DMS79 (cell line): ENCODE data around the gene DNAJC13.
A peak's percentile ranks its signal among the peaks of the same experiment; 100 is the strongest.

Experiments used
- DNase-seq: peaks from one replicate; lab custom pipeline; 2025; lab: John Stamatoyannopoulos, UW

The DNAJC13 gene

DNA sequence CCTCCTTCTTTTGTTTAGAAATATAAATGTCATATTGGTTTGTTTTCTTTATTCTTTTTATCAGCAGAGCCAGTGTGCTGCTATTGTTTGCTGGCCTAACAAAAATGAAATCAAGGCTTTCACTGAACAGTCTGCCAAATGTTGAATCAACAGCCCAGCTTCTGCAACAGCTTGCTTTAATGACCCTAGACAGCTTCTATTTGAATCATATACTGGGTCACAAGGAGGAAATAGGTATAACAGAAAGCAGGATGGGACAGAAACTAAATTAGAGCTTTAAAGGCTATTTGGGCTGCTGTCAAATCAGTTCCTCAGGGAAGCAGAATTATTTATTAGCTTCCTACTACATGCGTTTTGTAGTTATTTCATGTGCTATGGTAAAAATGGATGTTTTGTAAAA is 12.1 kb upstream of the DNAJC13 start:
- DNase-seq = no peak

DNA sequence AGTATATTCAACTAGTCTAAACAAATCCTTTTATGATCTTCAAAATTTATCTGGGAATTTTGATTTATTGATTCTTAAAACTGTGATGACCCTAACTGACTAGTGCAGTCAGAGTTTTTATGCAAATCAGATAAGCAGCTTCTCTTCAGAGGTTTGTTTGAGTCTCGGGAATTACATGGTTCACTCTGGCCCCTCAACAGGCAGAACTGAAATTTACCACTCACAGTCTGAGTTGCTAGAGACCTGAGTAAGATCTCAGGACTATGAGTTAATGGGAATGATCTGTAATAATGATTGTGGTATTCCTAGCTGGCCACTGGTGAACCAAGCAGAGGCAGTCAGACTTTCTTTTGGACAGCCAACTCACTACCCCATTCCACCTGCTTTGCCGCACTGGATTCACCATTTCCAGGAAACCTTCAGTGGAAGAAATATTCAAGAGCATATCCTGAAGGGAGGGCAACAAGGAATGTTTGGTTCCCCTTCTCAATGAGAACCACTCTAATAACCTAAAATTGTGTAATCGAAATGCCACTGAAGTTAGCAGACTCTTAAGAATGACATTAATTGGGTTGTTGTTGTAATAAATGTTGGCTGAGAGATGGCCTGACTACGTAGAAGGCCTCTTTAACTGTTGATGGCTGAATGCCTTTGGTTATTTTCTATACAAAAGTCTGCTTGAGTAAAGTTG is 11.5 kb upstream of the DNAJC13 start:
- no peak for DNase-seq

DNA sequence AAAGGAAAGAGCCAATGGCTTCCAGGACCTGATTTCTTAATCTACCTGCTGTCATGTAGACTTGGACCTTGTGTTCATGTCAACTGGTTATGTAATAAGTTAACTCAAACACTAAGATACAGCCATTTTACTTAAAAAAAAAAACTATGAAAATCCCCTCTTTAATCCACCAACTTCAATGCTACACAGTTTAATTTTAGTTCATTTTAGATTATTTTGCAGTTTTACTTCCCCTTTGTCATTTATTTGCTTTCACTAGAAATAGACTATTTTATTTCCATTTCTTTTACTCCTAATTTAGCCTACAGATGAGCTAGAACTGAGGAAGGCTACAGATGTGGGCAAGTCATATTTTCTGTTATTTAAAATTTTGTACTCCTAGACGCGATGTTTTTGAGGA is 10.7 kb upstream of the DNAJC13 start:
- no peak for DNase-seq

DNA sequence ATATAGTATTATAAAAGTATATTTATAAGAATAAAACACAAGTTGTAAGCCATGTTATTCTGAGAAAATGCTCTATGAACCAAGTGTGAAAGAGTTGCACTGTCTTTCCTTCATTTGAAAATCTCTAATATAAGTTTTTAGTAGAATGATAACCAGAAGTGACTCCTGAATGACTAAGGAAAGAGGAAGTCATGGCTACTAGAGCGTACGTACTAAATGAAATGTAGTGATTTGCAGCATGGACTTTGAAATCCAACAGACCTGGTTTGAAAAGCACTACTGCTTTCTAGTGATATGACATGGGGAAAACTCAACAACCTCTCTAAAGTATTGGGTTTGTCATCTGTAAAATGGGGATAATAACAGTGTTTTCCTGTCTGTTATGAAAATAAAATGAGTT is 10.3 kb upstream of the DNAJC13 start:
- DNase-seq = no peak

DNA sequence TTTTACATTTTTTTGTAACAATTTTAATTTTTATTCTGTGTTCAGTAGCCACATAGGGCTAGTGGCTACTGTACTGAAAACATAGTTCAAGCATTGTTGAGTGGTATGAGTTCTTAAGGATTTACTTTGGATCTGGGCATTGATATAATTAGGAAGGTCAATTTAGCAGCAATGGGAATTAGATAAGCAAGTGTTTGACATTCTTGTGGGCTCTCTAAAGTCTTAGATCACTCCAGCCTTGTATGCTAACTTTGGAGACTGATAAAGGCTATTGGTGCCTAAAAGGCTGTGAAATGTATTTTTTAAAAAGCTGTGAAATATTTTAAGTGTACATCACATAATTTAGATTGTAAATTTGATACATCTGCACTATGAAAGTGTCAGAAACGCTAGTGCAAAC is 2.5 kb upstream of the DNAJC13 start:
- DNase-seq = no peak

DNA sequence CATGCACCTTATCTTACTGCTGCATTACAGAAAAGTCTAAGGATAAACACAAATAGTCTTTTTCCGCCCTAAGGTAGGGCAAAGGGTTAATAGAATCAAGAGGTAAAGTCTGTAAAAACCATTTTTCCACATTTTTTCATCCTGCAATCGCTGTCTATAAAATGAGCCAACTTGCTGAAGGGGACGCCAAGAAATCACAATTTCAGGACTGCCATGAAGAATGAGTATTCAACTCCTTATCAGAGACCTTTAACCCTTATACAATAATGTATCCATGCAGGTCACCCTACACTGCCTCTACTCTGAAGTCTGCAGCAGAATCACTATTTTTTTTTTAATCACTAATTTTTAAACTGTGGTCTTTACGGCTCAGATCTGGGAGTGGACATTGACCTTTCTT is 1.1 kb upstream of the DNAJC13 start:
- no peak for DNase-seq

DNA sequence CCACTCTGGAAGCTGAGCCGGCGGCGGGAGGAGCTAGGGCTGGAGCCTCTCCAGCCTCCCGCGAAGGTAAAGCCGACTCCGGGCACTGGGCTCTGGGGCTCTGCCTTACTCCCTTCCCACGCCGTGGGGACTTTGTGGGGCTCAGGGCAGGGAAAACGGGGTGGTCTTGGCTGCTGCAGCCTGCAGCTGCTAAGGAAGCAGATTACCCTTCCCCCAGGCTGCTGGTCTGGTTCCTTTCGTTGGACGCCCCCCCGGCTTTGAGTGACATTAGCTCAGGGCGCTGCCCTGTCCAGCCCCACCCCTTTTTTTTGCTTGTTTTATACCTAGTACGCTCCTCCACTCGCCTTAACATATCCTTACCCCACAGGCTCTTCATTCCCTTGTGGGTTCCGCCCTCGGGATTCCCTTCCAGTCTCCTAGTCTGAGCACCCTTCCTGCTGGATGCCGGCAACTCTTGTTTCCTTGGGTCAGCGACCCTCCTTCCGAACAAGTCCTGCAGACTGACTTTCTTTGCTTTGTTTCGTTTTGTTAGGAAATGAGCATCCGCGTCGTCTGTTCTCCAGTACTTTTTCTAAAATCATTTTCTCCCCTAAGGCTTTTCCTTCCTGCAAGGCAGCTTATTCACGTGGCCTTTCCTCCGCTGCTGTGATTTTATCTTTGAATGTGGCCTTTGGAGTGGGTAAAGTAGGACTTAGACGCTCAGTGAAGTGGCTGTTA is 551 bp downstream of the DNAJC13 start:
- peak; percentile 26 for DNase-seq

DNA sequence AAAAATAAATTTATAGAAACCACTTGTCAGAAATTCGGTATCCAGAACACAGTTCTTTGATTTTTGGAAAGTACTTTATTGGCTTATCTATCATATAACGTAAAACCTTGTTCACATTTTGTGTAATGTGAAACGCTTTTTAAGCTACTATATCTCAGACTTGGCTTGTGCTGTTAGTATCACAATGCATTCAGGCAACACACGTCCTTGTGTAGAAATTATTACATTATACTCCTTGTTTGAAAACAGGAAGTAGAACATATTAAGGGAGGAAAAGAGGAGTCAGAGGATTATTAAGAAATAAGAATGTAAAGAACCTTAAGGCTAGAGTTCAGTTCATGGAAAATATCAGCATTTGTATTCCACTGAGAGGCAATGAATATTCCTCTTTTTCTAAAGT is 1.6 kb downstream of the DNAJC13 start:
- no peak for DNase-seq

DNA sequence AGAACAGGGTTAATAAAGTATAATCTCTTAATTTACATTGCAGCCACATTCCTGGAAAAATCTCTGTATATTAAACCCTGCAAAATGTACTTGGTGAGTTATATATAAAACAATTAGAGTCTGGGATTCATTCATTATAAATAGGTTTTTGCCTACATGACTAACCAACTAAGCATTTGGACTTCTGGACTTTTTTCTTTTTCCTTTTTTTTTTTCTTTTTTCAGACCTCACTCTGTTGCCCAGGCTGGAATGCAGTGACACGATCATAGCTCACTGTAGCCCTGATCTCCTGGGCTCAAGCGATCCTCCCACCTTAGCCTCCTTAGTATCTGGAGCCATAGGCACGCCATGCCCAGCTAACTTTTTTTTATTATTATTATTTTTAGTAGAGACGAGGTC is 4.5 kb downstream of the DNAJC13 start:
- DNase-seq = no peak

DNA sequence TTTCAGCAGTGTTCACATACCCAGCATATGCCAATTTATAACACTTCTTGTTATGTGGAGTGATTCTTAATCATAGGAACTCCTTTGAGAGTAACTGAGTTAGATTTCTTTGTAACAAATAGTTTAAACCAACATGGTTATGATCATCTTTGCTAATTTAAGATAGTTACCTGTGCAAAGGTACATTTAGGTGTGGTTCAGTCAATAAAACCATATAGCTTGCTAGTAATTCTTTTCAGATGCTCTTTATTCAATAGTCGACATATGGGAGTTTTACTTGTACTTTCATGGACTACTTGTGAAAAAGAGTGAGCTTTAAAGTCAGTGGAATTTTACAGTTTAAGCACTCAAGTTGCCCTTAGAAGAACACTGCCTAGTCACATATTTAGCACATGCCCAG is 5.2 kb downstream of the DNAJC13 start:
- no peak for DNase-seq

DNA sequence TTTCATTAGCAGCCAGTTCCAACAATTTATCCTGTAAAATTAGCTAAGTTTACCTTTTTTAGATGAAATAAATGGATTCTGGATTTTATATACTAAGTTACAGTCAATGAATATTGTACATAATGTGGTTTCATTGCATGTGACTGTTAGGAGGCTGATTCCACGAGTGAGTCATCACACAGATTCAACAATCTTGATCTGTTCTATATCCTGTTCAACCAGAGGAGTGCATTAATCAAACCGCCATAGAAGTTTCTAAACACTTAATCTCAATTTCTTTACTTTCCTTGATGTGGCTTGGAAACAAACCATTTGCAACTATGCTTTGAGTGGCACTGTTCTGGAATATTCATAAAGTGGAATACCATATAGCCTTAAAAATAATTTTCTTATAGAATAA is 15.3 kb downstream of the DNAJC13 start:
- no peak for DNase-seq

DNA sequence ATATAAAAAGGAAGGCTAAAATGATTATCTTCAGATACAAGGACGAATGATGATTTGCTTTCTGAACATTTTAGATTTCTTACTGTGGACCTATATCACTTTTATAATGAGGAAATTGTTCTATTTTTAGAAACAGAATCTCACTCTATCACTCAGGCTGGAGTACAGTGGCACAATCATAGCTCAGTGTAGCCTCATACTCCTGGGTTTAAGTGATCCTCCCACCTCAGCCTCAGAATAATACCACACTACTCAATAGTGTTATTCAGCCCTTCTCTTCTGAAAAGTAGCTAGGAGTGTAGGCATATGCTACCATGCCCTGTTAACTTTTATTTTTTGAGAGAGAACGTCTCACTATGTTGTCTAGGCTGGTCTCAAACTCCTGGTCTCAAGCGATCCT is 15.8 kb downstream of the DNAJC13 start:
- no peak for DNase-seq

DNA sequence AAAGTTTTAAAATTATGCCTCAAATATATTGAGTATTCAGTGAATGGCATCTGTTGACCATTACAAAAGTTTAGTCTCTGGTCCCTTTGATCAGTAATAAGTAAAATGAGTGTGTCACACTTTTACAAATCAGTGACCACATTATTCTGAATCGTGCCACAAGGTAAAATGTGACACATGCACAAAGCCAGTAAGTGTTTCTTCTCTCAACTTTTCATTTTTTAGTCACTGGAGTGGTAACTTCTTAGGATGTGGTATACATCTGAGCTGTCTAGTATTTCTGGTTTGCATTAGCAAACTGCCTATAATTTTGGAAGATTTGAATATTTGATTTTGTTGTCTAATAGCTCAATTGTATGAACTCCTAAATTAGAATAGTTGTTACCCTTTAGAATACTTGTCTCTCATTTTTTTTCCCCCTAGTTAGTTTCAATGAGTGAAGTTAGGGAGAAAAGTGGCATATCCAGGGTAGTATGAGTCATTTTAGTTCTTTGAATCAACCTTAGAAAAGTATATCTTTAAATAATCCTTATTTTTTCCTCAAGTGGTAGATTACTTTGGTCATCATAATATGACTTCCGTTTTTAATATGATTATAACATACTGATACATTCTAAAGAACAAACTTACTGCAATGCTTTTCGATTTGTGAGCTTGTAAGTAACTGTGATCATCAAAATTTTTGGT is 18.1 kb downstream of the DNAJC13 start:
- no peak for DNase-seq

DNA sequence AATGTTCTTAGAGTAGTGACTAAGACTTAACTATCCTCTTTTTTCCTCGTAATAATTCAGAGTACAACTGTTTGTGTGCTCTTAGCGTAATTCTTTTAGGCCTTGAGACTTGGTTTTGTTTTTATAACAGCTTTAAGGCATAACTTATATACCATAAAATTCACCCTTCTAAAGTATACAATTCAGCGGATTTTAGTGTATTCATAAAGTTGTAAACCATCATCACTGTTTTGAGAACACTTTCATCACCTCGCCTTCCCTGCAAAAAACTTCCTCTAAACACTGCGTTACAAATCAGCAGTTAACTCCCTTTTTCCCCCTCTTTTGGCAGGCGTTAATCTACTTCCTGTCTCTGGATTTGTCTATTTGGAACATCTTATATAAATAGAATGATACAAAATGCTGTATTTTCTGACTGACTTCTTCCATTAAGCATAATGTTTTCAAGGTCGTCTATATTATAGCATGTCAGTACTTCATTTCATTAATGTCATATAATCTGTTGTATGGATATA is 18.7 kb downstream of the DNAJC13 start:
- no peak for DNase-seq

DNA sequence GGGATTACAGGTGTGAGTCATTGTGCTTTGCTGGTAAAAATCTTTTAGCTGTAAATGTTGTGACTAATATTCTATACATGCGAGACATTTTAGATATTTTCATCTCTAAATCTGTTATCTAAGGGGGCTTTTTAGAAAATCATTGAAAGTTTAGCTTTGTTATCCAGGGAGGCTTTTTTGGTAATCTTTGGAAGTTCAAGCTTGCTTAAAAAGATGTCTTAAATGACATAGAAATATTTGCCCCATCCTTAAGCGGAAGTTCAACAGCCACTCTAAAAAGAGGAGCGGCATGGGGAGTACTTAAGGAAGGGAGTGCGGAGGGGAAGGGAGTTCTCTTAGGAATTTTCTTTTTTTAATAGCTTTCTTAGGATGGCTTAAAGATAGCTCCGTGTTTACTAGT is 26.1 kb downstream of the DNAJC13 start:
- DNase-seq = no peak

DNA sequence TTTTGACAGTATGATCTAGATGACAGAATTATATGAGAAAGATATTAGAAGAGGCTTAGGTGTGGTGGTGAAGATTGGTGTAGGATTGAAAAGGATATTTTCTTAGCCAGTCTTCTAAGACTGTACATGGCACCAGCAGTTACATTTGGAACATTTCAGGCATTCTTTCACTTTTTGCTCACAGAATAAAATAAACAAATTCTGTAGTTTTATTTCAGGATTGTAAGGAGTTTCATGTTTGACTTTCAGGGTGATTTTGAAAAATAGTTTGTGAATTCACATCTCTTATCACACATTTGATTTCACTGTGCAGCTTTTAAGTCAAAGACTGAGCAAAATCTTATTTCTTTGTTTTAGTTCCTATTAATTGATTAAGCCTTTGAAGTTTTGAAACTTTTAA is 27.1 kb downstream of the DNAJC13 start:
- no peak for DNase-seq

DNA sequence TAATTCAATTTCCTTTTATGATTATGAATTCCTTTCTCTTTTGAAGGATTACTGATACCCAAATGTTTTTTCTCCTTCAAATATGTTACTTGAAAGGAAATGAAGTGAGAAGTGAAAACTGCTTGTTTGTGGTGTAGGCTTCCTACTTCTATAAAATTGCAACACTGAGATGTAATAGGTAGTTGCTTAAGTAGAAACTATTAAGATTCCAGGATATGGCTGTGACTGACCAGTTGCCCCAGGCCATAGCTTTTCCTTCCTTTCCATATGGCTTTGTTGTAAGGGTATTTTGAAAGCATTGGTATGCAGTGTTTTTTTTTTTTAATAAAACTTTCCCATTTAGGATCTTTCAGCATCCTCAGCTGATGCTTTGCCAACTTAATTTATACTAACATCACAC is 28.5 kb downstream of the DNAJC13 start:
- no peak for DNase-seq

DNA sequence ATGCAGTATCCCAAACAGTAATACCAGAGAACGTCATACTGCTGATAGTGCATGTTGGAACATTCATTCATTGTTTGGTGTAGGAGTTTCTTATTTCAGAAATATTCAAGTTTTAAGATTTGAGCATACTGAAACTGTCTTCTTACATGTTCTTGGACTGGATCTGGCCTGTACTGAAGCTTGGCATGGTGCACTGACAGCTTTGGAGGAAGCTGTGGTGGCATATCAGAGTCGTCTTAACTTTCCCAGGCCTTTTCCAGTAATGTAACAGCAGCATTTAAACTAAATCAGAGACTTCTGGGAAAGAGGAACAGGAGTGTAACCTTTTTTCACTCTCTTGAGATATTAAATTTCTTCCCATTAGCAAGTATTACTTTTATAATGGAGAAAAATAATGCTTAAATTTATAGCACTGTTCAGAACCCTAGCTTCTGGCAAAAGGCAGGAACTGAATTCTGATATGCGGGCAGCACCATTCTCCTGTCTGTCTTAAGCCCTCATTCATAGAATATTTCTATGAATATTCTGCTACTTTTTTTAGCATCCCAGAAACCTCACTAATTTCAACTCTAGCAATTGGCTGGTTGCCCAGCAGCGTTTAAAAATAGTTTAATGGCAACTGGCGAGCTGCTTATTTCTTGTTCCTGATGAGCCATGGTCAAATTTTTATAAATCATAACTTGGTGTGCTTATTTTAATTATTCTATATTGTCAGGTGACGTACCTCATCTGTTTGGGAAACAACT is 31.1 kb downstream of the DNAJC13 start:
- no peak for DNase-seq

DNA sequence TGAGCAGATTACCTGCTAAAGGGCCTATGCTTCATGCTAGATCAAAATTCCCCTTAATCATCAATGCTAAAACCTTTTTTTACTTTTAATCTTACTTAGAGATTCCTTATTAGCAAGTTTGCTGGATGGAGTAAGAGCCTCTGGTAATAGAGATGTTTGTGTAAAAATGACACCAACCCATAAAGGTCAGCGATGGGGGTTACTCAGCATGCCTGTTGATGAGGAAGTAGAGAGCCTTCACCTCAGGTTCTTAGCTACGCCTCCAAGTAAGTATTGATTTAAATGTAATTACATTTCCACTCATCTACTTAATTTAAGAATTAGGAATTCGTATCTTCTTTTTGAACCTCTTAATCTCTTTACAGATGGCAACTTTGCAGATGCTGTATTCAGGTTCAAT is 38.8 kb downstream of the DNAJC13 start:
- DNase-seq = no peak

DNA sequence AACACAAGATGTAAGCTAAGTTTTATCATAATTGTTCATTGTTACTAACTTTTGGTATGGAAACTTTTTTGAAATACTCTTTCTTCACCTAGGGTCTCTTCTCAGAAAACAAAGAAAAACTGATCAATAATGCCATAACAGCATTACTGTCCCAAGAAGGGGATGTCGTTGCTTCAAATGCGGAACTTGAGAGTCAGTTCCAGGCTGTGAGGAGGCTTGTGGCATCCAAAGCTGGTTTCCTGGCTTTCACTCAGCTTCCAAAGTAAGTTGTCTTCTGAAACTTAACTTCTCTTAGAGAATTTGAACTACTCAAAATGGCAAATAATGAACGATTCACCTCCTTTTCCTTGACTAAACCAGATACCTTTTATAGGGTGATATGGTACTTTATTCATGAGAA is 39.3 kb downstream of the DNAJC13 start:
- DNase-seq = no peak

DNA sequence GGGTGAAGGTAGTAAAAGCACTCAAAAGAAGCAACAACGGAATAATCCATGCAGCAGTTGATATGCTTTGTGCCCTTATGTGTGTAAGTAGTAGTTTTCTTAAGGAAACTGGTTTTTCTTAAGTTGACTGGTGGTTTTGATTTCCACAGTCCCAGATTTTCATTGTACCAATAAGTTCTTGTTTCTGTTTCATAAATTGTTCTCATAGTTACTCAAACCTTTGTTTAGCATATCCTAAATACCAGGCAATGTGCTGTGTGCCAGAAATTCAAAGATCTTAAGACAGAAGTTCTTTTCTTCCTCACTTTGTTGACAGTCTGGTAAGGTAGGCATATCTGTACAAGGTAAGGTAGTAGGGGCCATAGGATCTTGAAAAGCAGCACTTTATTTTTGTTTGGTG is 40.0 kb downstream of the DNAJC13 start:
- DNase-seq = no peak

DNA sequence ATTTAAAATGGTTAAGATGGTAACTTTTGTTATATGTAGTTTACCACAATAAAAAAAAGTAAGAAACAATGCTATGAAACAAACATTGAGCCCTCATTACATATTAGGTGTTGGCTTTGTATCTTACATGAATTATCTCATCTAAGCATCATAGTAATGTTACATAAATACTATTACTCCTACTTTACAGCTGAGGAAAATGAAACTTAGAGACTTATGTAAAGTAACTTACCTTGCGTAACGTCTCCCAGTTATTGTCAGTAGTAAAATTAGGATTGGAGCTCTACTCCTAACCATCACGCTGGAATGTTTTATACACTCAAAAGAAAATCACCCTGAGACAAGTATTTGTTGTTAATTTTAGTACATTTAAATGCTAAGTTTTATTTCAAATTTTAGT is 42.2 kb downstream of the DNAJC13 start:
- no peak for DNase-seq

DNA sequence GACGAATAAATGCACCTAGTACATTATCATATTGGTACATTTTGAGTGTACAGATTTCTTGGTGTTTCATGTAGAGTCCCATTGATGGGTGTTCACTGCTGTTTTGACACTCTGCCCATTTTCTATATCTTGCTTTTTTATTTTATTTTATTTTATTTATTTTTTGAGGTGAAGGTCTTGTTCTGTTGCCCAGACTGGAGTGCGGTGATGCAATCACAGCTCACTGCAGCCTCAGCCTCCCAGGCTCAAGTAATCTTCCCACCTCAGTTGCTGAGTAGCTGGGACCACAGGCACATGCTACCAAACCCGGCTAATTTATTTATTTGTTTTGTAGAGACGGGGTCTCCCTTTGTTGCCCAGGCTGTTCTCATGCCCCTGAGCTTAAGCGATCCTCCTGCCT is 44.2 kb downstream of the DNAJC13 start:
- no peak for DNase-seq
